K562 (cell line): ENCODE data around the gene PSAP. TPM values are rescaled to one million over a fixed set of nuclear protein-coding genes. Genes with fewer than 3 reads are reported as not detected.

Experiments used
- ARID1B ChIP-seq: fragments of 450-650 bp; IDR thresholded peaks from 2 replicates; pipeline ENCODE4 v1.6.1; 2016; ENCODE audit warnings: antibody characterized with exemption, mild to moderate bottlenecking, inconsistent platforms
- C11orf30 ChIP-seq: fragments of 450-650 bp; IDR thresholded peaks from 2 replicates; pipeline ENCODE4 v1.6.1; 2016; ENCODE audit warnings: low read depth, mild to moderate bottlenecking
- CXXC5 ChIP-seq: fragments of 250-450 bp; sonication (Bioruptor Pico); IDR thresholded peaks from 2 replicates; pipeline ENCODE4 v1.8.0; 2022; ENCODE audit warnings: inconsistent platforms, mild to moderate bottlenecking, moderate library complexity
- HDAC2 ChIP-seq: fragments of 450-650 bp; IDR thresholded peaks from 2 replicates; pipeline ENCODE4 v1.6.1; 2016; ENCODE audit warnings: mild to moderate bottlenecking
- KDM4B ChIP-seq, 2 experiments: fragments of 450-650 bp in 1 of 2; sonication (generic) in 1 of 2; IDR thresholded peaks; 2 replicates each; pipeline ENCODE4 v1.6.1; 2016 to 2017; ENCODE audit warnings: borderline replicate concordance in 2 of 2, antibody characterized with exemption in 1 of 2, low read depth in 1 of 2, mild to moderate bottlenecking in 1 of 2
- KLF13 ChIP-seq: fragments of 450-650 bp; IDR thresholded peaks from 2 replicates; pipeline ENCODE4 v1.6.1; 2016; ENCODE audit warnings: missing genetic modification characterization, low read depth, mild to moderate bottlenecking, missing compliant biosample characterization, moderate library complexity, borderline replicate concordance
- NR1H2 ChIP-seq: sonication (generic); formaldehyde crosslinking; IDR thresholded peaks from 2 replicates; pipeline ENCODE4 v1.4.0; 2020; ENCODE audit warnings: mild to moderate bottlenecking, missing genetic modification reagents
- RUNX1 ChIP-seq: sonication (generic); IDR thresholded peaks from 2 replicates; pipeline ENCODE4 v1.6.1; 2016; ENCODE audit warnings: antibody characterized with exemption, low read depth
- SIN3A ChIP-seq, 2 experiments: fragments of 150-350 bp in 1 of 2; IDR thresholded peaks; 2 replicates each; pipeline ENCODE4 v1.6.1; 2011 to 2016; ENCODE audit warnings: borderline replicate concordance in 2 of 2, low read depth in 2 of 2, low read length in 2 of 2, mild to moderate bottlenecking in 2 of 2, moderate library complexity in 2 of 2; ENCODE audit not compliant: control insufficient read depth in 1 of 2
- SRF ChIP-seq, 2 experiments: fragments of 250-450, 450-650 bp in 1 of 2; sonication (Bioruptor Pico) in 1 of 2; sonication (generic) in 1 of 2; formaldehyde crosslinking; IDR thresholded peaks; 2 replicates each; pipeline versions ENCODE4 v1.5.0 to v1.5.1; 2020 to 2022; ENCODE audit warnings: mild to moderate bottlenecking in 1 of 2, missing genetic modification reagents in 1 of 2
- SRSF1 ChIP-seq: fragments of 200-400 bp; formaldehyde crosslinking; IDR thresholded peaks from 2 replicates; pipeline ENCODE4 v1.6.1; 2017; ENCODE audit warnings: mild to moderate bottlenecking, low read depth, low read length, moderate library complexity
- STAT6 ChIP-seq: sonication (generic); formaldehyde crosslinking; IDR thresholded peaks from 2 replicates; pipeline ENCODE4 v1.8.1; 2023; ENCODE audit warnings: mild to moderate bottlenecking, missing genetic modification reagents
- ZNF280A ChIP-seq: fragments of 450-650 bp; IDR thresholded peaks from 2 replicates; pipeline ENCODE4 v1.6.1; 2018; ENCODE audit warnings: mild to moderate bottlenecking, low read depth; ENCODE audit not compliant: partially characterized antibody
- ZNF444 ChIP-seq: fragments of 250-450 bp; sonication (Bioruptor Pico); IDR thresholded peaks from 2 replicates; pipeline ENCODE4 v1.4.0; 2020; ENCODE audit warnings: mild to moderate bottlenecking, moderate library complexity
- polyA plus RNA-seq, 8 experiments: library from polyadenylated mRNA; depleted of rRNA in 4 of 8; stranded (reverse) in 5 of 8; unstranded in 3 of 8; fragments of >200 nt; fragmentation: Nextera tagmentation in 2 of 8; fragmentation: Illumina TruSeq in 1 of 8; extraction: Ambion mirVana in 2 of 8; extraction: Trizol in 1 of 8; gene quantifications; 2 replicates each; pipeline versions ENCODE4 v1.2.1 to v1.2.3, GENCODE V29; 2011 to 2014; ENCODE audit warnings: inconsistent platforms in 1 of 8, missing spikeins in 1 of 8
- total RNA-seq, 7 experiments: library from RNA; depleted of rRNA in 6 of 7; stranded (reverse); fragments of >200 nt in 6 of 7; fragmentation: Illumina TruSeq in 2 of 7; extraction: Trizol in 2 of 7; gene quantifications; 2 replicates each; pipeline versions ENCODE4 v1.2.1 to v1.2.3, GENCODE V29; 2011 to 2021; ENCODE audit warnings: low replicate concordance in 1 of 7
- TF ChIP-seq, protein P1 (sequence below): fragments of 450-650 bp; IDR thresholded peaks from 2 replicates; pipeline ENCODE4 v1.6.1; 2016; ENCODE audit warnings: borderline replicate concordance
- TF ChIP-seq, protein P2 (sequence below): sonication (generic); formaldehyde crosslinking; IDR thresholded peaks from 2 replicates; pipeline ENCODE4 v1.8.0; 2023; ENCODE audit warnings: mild to moderate bottlenecking, missing genetic modification reagents
- TF ChIP-seq, protein P3 (sequence below): fragments of 450-650 bp; IDR thresholded peaks from one replicate; pipeline ENCODE4 v1.6.1; 2018; ENCODE audit warnings: mild to moderate bottlenecking, moderate library complexity; ENCODE audit not compliant: partially characterized antibody

PSAP gene
- total and polyA plus RNA-seq, 9 of the 15 experiments (the other 6 are each of a cell fraction or from before 2014, with no cell fraction given): 245 to 700 (median 429) TPM

- TF ChIP-seq, protein P1, sequence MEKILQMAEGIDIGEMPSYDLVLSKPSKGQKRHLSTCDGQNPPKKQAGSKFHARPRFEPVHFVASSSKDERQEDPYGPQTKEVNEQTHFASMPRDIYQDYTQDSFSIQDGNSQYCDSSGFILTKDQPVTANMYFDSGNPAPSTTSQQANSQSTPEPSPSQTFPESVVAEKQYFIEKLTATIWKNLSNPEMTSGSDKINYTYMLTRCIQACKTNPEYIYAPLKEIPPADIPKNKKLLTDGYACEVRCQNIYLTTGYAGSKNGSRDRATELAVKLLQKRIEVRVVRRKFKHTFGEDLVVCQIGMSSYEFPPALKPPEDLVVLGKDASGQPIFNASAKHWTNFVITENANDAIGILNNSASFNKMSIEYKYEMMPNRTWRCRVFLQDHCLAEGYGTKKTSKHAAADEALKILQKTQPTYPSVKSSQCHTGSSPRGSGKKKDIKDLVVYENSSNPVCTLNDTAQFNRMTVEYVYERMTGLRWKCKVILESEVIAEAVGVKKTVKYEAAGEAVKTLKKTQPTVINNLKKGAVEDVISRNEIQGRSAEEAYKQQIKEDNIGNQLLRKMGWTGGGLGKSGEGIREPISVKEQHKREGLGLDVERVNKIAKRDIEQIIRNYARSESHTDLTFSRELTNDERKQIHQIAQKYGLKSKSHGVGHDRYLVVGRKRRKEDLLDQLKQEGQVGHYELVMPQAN: peak; percentile 85
- peak in 1 of 2 experiments; percentile 32; a peak in 1 of 4 replicates for TF ChIP-seq KDM4B (IDR thresholded peaks at IDR 0.05; ENCODE audit: borderline replicate concordance in 2 of 2, low read depth in 1 of 2)
- peak; percentile 96 for TF ChIP-seq C11orf30
- TF ChIP-seq ZNF444 (CRISPR knock-in tag): no peak
- peak; percentile 38; the same call in 1 of the 2 replicates for TF ChIP-seq NR1H2 (CRISPR knock-in tag)
- TF ChIP-seq HDAC2: peak; percentile 33; the same call in 1 of the 2 replicates
- TF ChIP-seq KLF13: peak; percentile 78
- TF ChIP-seq, protein P2, sequence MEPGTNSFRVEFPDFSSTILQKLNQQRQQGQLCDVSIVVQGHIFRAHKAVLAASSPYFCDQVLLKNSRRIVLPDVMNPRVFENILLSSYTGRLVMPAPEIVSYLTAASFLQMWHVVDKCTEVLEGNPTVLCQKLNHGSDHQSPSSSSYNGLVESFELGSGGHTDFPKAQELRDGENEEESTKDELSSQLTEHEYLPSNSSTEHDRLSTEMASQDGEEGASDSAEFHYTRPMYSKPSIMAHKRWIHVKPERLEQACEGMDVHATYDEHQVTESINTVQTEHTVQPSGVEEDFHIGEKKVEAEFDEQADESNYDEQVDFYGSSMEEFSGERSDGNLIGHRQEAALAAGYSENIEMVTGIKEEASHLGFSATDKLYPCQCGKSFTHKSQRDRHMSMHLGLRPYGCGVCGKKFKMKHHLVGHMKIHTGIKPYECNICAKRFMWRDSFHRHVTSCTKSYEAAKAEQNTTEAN (CRISPR knock-in tag): no peak
- peak in 1 of 2 experiments; percentile 49; a peak in 1 of 4 replicates for TF ChIP-seq SRF (CRISPR knock-in tag; IDR thresholded peaks at IDR 0.05)
- TF ChIP-seq ARID1B: peak; percentile 70
- TF ChIP-seq STAT6 (CRISPR knock-in tag): peak; percentile 45; the same call in 1 of the 2 replicates
- no peak for TF ChIP-seq SRSF1
- TF ChIP-seq ZNF280A: no peak
- TF ChIP-seq, protein P3, sequence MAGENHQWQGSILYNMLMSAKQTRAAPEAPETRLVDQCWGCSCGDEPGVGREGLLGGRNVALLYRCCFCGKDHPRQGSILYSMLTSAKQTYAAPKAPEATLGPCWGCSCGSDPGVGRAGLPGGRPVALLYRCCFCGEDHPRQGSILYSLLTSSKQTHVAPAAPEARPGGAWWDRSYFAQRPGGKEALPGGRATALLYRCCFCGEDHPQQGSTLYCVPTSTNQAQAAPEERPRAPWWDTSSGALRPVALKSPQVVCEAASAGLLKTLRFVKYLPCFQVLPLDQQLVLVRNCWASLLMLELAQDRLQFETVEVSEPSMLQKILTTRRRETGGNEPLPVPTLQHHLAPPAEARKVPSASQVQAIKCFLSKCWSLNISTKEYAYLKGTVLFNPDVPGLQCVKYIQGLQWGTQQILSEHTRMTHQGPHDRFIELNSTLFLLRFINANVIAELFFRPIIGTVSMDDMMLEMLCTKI: no peak
- TF ChIP-seq SIN3A (IDR thresholded peaks at IDR 0.05; ENCODE audit: borderline replicate concordance in 2 of 2, control insufficient read depth in 1 of 2, low read depth in 2 of 2, low read length in 2 of 2): peak; percentile 90 to 98
- no peak for TF ChIP-seq RUNX1
- TF ChIP-seq CXXC5: peak; percentile 96
Observed at GRCh38 chr10:71850743-71851464, at the start of gene PSAP (continued).
